Measurements from ENCODE around the gene CDK10.

CDK10 gene

DNA sequence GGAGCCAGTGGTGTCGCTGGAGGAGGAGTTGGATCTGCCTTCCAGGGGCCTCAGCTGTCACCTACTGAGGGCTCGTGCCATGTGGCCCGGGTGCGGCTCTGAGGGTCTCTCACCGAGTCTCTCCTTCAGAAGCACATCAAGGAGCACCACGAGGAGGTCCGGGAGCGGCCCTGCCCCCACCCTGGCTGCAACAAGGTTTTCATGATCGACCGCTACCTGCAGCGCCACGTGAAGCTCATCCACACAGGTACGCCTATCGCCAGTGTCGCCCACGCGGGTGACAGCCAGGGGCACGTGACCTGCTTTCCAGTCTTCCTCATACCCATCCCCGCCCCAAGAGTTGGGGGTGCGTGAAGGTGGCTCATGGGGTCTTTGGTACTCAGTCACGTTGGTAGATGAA is 47.3 kb downstream of the CDK10 start:
- Histone ChIP-seq H3F3A (ENCODE audit: insufficient read depth, low read length) (no peaks in the 10 kb centered on the region), H3K9ac (ENCODE audit: low read length) (no peak overlapping the region), H3K4me3 (ENCODE audit: low read length) (no peak overlapping the region), H3K9me2 (replicated peaks; ENCODE audit: insufficient read depth, low read length) (no peaks in the 10 kb centered on the region), H3K27me3 (replicated peaks; ENCODE audit: insufficient read depth, low read length) (no peaks in the 10 kb centered on the region), H2AFZ (ENCODE audit: low read length) (no peak overlapping the region), H3K27ac (ENCODE audit: low read length) (no peak overlapping the region), H3K79me2 (ENCODE audit: low read length) (peaks cover 18% of the 10 kb centered on the region), H3K4me1 (ENCODE audit: low read length) (no peaks in the 10 kb centered on the region), H3K36me3 (replicated peaks; ENCODE audit: insufficient read depth, low read length) (no peaks in the 10 kb centered on the region), H4K20me1 (ENCODE audit: insufficient read depth, low read length) (no peaks in the 10 kb centered on the region), H3K9me3 (replicated peaks; ENCODE audit: insufficient read depth, low read length) (no peaks in the 10 kb centered on the region), H3K4me2 (ENCODE audit: low read depth, low read length) (no peak overlapping the region)
- DNase-seq: no peak
- TF ChIP-seq EZH2 (optimal IDR thresholded peaks at IDR 0.05; ENCODE audit: low read depth, low read length): no peak
- TF ChIP-seq, protein P1, sequence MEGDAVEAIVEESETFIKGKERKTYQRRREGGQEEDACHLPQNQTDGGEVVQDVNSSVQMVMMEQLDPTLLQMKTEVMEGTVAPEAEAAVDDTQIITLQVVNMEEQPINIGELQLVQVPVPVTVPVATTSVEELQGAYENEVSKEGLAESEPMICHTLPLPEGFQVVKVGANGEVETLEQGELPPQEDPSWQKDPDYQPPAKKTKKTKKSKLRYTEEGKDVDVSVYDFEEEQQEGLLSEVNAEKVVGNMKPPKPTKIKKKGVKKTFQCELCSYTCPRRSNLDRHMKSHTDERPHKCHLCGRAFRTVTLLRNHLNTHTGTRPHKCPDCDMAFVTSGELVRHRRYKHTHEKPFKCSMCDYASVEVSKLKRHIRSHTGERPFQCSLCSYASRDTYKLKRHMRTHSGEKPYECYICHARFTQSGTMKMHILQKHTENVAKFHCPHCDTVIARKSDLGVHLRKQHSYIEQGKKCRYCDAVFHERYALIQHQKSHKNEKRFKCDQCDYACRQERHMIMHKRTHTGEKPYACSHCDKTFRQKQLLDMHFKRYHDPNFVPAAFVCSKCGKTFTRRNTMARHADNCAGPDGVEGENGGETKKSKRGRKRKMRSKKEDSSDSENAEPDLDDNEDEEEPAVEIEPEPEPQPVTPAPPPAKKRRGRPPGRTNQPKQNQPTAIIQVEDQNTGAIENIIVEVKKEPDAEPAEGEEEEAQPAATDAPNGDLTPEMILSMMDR (IDR thresholded peaks at IDR 0.05; ENCODE audit: low read length): no peak

DNA sequence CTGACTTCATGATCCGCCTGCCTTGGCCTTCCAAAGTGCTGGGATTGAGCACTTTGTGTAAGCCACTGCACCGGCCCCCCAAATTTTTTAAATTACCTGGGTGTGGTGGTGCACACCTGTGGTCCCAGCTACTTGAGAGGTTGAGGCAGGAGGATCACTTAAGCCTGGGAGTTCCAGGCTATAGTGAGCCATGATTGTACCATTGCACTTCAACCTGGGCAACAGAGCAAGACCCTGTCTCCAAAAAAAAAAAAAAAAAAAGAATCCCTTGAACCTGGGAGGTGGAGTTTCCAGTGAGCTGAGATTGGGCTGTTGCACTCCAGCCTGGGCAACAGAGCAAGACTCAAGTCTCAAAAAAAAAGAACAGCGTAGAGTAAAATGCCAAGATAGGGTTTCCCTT is 50.1 kb downstream of the CDK10 start:
- no peak overlapping the region for H3K4me3 ChIP-seq (ENCODE audit: low read length)
- H3K4me2 ChIP-seq (ENCODE audit: low read depth, low read length): no peak overlapping the region

DNA sequence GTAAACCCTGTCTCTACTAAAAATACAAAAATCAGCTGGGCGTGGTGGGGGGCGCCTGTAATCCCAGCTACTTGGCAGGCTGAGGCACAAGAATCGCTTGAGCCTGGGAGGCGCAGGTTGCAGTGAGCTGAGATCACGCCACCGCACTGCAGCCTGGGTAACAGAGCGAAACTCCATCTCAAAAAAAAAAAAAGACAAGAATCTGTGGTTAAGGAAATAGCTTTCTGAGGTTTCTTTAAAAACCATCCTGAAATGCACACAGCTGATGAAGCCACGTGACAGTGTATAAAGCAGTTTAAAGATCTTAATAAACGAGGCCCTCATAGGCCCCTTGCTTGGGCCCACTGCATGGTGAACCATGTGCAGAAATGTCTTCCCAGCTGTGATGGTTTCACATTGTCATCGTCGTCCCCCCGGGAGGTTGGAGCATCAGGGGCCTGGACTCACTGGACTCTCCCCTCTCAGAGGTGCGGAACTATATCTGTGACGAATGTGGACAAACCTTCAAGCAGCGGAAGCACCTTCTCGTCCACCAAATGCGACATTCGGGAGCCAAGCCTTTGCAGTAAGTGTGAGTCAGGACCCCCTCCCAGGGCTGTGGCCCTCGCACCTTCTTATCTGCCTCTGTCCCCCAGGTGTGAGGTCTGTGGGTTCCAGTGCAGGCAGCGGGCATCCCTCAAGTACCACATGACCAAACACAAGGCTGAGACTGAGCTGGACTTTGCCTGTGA is 51.0 kb downstream of the CDK10 start:
- Histone ChIP-seq H3K36me3 (replicated peaks; ENCODE audit: insufficient read depth, low read length) (no peaks in the 10 kb centered on the region), H3K9me3 (replicated peaks; ENCODE audit: insufficient read depth, low read length) (no peaks in the 10 kb centered on the region), H3K4me1 (ENCODE audit: low read length) (no peaks in the 10 kb centered on the region)

More for the DNA sequence above, 50.1 kb downstream of the CDK10 start:
- TF ChIP-seq EZH2 (optimal IDR thresholded peaks at IDR 0.05; ENCODE audit: low read depth, low read length) (no peak), EZH2phosphoT487 (IDR thresholded peaks at IDR 0.05; ENCODE audit: low read length) (no peak)
- TF ChIP-seq, protein P1 (IDR thresholded peaks at IDR 0.05; ENCODE audit: low read length): no peak
- Histone ChIP-seq H4K20me1 (ENCODE audit: insufficient read depth, low read length) (no peaks in the 10 kb centered on the region), H2AFZ (ENCODE audit: low read length) (no peak overlapping the region), H3F3A (ENCODE audit: insufficient read depth, low read length) (no peaks in the 10 kb centered on the region), H3K27ac (ENCODE audit: low read length) (no peak overlapping the region), H3K9me2 (replicated peaks; ENCODE audit: insufficient read depth, low read length) (no peaks in the 10 kb centered on the region), H3K27me3 (replicated peaks; ENCODE audit: insufficient read depth, low read length) (no peaks in the 10 kb centered on the region), H3K79me2 (ENCODE audit: low read length) (peaks cover 16% of the 10 kb centered on the region), H3K9ac (ENCODE audit: low read length) (no peak overlapping the region), H3K36me3 (replicated peaks; ENCODE audit: insufficient read depth, low read length) (no peaks in the 10 kb centered on the region), H3K9me3 (replicated peaks; ENCODE audit: insufficient read depth, low read length) (no peaks in the 10 kb centered on the region), H3K4me1 (ENCODE audit: low read length) (no peaks in the 10 kb centered on the region)
- DNase-seq: no peak

More for the DNA sequence above, 51.0 kb downstream of the CDK10 start:
- Histone ChIP-seq H3K4me2 (ENCODE audit: low read depth, low read length) (no peak overlapping the region), H3F3A (ENCODE audit: insufficient read depth, low read length) (peaks cover under 1% of the 10 kb centered on the region; the same call in 1 of the 2 replicates), H2AFZ (ENCODE audit: low read length) (no peak overlapping the region), H4K20me1 (ENCODE audit: insufficient read depth, low read length) (no peaks in the 10 kb centered on the region), H3K79me2 (ENCODE audit: low read length) (peaks cover 16% of the 10 kb centered on the region), H3K4me3 (ENCODE audit: low read length) (no peak overlapping the region), H3K9ac (ENCODE audit: low read length) (no peak overlapping the region), H3K27ac (ENCODE audit: low read length) (no peak overlapping the region), H3K9me2 (replicated peaks; ENCODE audit: insufficient read depth, low read length) (no peaks in the 10 kb centered on the region), H3K27me3 (replicated peaks; ENCODE audit: insufficient read depth, low read length) (no peaks in the 10 kb centered on the region)
- no peak for TF ChIP-seq EZH2 (optimal IDR thresholded peaks at IDR 0.05; ENCODE audit: low read depth, low read length)
- TF ChIP-seq EZH2phosphoT487 (IDR thresholded peaks at IDR 0.05; ENCODE audit: low read length): no peak
- TF ChIP-seq, protein P1 (IDR thresholded peaks at IDR 0.05; ENCODE audit: low read length): no peak
- no peak for DNase-seq
